ENCODE results near the gene CACNA1B. TPM values are rescaled to one million over a fixed set of nuclear protein-coding genes. Genes with fewer than 3 reads are reported as not detected.
"Not testable (repeated sequence)": the region's sequence is repeated elsewhere in the genome, so short reads cannot be mapped to it uniquely, and the experiment has no call there.

CACNA1B gene
- total RNA-seq, 1 experiment from 2014 or later = 0.03 TPM

DNA sequence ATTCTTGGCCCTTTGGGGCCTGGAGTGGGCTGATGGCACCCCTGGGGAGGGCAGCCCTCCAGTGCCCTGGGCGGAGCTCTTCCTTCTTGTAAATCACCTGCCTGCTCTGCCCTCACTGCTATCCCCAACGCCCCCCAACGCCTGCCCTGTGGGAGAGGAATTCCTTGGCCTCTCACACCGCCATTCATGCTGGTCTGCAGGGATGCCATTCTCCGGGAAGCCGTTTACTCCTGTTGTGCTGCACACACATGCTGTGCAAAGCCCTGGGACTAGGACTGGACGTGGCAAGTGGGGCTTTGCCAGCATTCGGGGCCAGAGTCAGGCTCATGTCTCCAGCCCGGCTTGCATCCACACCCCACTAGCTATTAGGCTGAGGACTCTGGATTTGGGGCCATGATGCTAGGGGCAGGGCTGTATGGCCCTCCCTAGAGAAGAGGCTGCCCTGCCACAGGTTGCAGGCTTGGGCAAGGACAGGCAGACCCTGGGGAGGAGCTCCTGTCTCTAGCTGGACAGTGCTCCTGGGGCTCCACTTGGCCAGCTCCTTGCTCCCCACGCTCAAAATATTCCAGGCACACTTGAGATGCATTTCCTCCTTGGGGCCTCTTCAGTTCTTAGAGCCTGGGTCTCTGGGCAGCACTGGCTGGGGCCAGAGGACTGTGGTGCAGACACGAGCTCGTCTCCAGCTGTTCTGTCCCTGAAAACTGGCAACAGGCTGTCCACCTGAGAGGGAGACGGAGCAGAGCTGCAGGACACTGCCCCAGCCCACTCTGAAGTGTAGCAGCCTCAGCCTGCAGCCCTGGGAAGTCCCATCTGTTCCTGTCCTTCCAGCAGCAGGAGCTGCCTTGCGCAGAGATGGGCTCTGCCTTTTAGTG lies 226.9 kb downstream of the CACNA1B start:
- H3K9me3 ChIP-seq (replicated peaks) = no peaks in the 10 kb centered on the region
- no peak overlapping the region for H3K27ac ChIP-seq
- H3K4me1 ChIP-seq (replicated peaks) = no peaks in the 10 kb centered on the region
- no peaks in the 10 kb centered on the region for H3K27me3 ChIP-seq (replicated peaks)
- H3K4me3 ChIP-seq = no peak overlapping the region
- no peak for DNase-seq (ENCODE audit: low read depth in 1 of 2, low spot score in 2 of 2)
- H3K36me3 ChIP-seq = no peaks in the 10 kb centered on the region

DNA sequence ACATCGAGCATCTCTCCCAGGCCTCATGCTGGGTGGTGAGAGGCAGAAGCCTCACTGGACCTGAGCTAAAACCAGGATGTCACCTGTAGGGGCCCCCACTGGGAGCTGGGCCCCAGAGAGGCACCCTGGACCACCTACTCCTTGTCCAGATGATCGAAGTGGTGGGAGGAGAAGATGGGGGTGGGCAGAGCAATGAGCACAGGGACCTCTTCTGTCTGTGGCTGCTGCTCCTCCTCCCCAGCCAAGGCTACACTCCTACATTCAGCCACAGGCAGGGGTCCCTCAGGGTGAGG lies 227.5 kb downstream of the CACNA1B start:
- Histone ChIP-seq H3K4me3 (no peak overlapping the region), H3K27ac (no peak overlapping the region), H3K4me1 (replicated peaks) (no peaks in the 10 kb centered on the region), H3K36me3 (no peaks in the 10 kb centered on the region), H3K9me3 (replicated peaks) (no peaks in the 10 kb centered on the region), H3K27me3 (replicated peaks) (no peaks in the 10 kb centered on the region)
- DNase-seq (ENCODE audit: low read depth in 1 of 2, low spot score in 2 of 2) = no peak

DNA sequence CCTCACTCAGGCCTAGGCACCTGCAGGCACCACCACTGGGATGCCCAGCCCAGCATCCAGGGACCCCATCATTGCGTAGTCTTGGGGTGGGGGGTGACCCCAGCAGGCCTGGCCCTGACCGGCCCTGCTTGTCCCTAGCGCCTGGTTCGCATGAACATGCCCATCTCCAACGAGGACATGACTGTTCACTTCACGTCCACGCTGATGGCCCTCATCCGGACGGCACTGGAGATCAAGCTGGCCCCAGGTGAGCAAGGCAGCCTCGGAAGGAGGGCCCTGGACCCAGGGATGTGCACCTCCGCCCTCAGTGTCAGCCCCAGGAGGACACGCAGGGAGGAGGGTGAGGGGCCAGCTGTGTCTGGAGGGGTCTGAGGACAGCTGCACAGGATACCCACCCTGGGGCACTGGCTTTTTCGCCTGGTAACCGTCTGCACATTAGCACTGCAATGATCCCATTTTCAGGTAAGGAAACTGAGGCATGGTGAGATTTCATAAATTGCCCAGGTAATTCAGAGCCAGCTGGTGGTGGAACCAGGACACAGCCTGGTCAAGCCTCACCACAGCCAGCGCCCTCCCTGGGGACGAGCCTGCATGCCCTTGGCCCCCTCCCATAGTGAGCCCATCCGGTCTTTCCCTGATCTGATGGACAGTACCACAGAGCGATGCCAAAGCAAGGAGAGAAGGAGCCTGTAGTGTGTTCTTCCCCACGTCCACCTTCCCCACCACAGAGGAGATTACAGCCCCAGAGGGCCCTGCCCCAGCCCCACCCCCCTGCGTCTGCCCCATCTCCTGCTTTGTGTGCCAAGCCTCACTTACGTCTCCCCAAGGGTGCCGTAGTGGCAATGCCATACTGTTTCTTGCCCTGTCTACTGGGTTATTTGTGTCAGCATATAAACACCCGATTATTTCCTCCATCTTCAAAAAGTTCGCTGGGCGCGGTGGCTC lies 228.3 kb downstream of the CACNA1B start:
- H3K9me3 ChIP-seq (replicated peaks) = no peaks in the 10 kb centered on the region

DNA sequence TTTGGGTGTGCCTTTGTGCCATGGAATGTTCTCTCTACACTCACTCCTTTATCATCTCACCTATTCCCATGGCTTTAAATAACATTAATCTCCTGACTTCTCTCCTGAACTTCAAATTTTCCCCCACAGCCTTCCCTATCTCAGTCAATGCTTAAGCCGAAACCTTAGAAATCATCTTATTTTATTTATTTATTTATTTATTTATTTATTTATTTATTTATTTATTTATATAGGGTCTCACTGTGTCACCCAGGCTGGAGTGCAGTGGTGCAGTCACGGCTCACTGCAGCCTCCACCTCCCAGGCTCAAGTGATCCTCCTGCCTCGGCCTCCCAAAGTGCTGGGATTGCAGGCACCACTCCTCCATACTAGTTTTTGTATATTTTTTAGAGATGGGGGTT lies 229.5 kb downstream of the CACNA1B start:
- H3K9me3 ChIP-seq (replicated peaks); H3K36me3 ChIP-seq; H3K4me1 ChIP-seq (replicated peaks); H3K4me3 ChIP-seq; DNase-seq (ENCODE audit: low read depth in 1 of 2, low spot score in 2 of 2); H3K27me3 ChIP-seq (replicated peaks); H3K27ac ChIP-seq: not testable (repeated sequence)

More for the DNA sequence above, 228.3 kb downstream of the CACNA1B start:
- no peaks in the 10 kb centered on the region for H3K4me1 ChIP-seq (replicated peaks)
- H3K27me3 ChIP-seq (replicated peaks) = no peaks in the 10 kb centered on the region
- no peak overlapping the region for H3K4me3 ChIP-seq
- no peak for DNase-seq (ENCODE audit: low read depth in 1 of 2, low spot score in 2 of 2)
- H3K36me3 ChIP-seq = no peaks in the 10 kb centered on the region
- no peak overlapping the region for H3K27ac ChIP-seq

DNA sequence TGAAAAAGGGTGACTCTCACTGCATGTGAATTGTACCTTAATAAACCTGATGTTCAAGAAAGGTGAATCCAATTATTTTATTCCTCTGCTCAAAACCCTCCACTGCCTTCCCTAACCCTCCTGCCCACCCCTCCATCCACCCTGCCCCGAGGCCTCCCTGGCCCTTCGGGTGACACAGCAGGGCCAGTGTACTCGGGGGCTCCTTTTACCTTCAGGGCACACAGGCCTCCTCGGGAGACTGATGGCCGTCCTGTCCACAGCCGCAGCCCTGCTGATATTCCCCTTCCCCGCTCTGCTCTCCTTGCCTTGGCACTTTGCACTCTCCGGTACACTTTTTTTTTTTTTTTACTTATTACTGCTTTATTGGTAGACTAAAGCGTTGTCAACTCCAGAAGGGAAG lies 234.0 kb downstream of the CACNA1B start:
- H3K27me3 ChIP-seq (replicated peaks) = no peaks in the 10 kb centered on the region
- DNase-seq (ENCODE audit: low read depth in 1 of 2, low spot score in 2 of 2) = no peak
- H3K9me3 ChIP-seq (replicated peaks) = no peaks in the 10 kb centered on the region
- H3K4me1 ChIP-seq (replicated peaks) = no peaks in the 10 kb centered on the region
- H3K4me3 ChIP-seq = no peak overlapping the region
- H3K36me3 ChIP-seq = no peaks in the 10 kb centered on the region
- no peak overlapping the region for H3K27ac ChIP-seq

DNA sequence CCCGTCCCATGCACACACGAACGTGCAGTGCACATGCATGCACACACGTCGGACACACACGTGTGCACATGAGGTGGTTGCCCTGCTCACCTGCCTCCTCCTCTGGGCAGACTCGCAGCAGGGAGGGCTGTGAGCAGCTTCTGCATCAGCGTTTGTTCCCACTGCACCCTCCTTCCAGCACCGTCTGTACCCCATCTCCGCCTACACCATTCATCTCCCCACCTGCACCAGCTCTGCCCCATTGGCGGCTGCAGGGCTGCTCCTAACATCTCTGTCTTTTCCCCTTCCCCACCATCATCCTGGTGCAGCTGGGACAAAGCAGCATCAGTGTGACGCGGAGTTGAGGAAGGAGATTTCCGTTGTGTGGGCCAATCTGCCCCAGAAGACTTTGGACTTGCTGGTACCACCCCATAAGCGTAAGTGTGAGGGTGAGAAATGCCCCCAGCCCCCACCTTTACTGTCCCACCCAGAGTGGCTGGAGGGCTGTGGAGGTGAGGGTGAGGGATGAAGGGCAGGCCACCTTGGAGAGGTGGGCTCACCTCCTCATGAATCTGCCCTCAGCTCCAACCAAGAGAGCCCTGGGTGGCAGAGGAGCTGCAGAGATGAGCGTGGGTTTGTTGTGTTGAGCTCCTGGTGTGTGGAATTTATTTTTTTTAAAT lies 234.6 kb downstream of the CACNA1B start:
- DNase-seq (ENCODE audit: low read depth in 1 of 2, low spot score in 2 of 2) = peak in 1 of 2 experiments; percentile 7
- no peaks in the 10 kb centered on the region for H3K4me1 ChIP-seq (replicated peaks)
- no peaks in the 10 kb centered on the region for H3K27me3 ChIP-seq (replicated peaks)
- no peak overlapping the region for H3K4me3 ChIP-seq
- H3K9me3 ChIP-seq (replicated peaks) = no peaks in the 10 kb centered on the region
- no peaks in the 10 kb centered on the region for H3K36me3 ChIP-seq
- H3K27ac ChIP-seq = no peak overlapping the region

DNA sequence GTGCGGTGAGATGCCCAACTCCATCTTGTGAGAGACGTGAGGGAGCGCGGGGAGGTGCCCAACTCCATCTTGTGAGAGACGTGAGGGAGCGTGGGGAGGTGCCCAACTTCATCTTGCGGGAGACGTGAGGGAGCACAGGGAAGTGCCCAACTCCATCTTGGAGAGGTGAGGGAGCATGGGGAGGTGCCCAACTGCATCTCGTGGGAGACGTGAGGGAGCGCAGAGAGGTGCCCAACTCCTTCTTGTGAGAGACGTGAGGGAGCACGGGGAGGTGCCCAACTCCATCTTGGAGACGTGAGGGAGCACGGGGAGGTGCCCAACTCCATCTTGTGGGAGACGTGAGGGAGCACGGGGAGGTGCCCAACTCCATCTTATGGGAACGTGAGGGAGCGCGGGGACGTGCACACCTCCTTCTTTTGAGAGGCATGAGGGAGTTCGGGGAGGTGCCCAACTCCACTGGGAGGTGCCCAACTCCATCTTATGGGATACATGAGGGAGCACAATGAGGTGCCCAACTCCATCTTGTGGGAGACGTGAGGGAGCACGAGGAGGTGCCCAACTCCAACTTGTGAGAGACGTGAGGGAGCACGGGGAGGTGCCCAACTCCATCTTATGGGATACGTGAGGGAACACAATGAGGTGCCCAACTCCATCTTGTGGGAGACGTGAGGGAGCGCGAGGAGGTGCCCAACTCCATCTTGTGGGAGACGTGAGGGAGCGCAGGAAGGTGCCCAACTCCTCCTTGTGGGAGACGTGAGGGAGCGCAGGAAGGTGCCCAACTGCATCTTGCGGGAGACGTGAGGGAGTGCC lies 235.4 kb downstream of the CACNA1B start:
- Histone ChIP-seq H3K4me3 (no peak overlapping the region), H3K27ac (no peak overlapping the region), H3K36me3 (no peaks in the 10 kb centered on the region), H3K27me3 (replicated peaks) (no peaks in the 10 kb centered on the region), H3K4me1 (replicated peaks) (no peaks in the 10 kb centered on the region), H3K9me3 (replicated peaks) (no peaks in the 10 kb centered on the region)
- peak in 1 of 2 experiments; percentile 33 for DNase-seq (ENCODE audit: low read depth in 1 of 2, low spot score in 2 of 2)

DNA sequence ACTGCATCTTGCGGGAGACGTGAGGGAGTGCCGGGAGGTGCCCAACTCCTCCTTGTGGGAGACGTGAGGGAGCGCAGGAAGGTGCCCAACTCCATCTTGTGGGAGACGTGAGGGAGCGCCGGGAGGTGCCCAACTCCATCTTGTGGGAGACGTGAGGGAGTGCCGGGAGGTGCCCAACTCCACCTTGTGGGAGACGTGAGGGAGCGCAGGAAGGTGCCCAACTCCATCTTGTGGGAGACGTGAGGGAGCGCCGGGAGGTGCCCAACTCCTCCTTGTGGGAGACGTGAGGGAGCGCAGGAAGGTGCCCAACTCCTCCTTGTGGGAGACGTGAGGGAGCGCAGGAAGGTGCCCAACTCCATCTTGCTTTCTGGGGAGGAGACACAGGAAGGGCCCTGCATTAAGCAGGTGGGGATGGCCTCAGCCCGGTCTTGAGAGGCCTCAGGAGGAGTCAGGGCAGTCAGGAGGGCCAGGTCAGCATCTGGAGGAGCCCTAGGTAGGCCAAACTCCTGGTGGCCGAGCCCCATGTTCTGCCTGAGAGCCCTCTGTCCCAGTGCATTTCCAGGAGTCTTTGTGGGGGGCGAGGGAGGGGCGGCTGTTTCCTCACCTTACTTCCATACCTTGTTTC lies 236.2 kb downstream of the CACNA1B start:
- not testable (repeated sequence) for H3K36me3 ChIP-seq; H3K4me3 ChIP-seq; H3K4me1 ChIP-seq (replicated peaks); H3K9me3 ChIP-seq (replicated peaks); H3K27ac ChIP-seq; H3K27me3 ChIP-seq (replicated peaks)
- peak in 1 of 2 experiments; percentile 16 for DNase-seq (ENCODE audit: low read depth in 1 of 2, low spot score in 2 of 2)

DNA sequence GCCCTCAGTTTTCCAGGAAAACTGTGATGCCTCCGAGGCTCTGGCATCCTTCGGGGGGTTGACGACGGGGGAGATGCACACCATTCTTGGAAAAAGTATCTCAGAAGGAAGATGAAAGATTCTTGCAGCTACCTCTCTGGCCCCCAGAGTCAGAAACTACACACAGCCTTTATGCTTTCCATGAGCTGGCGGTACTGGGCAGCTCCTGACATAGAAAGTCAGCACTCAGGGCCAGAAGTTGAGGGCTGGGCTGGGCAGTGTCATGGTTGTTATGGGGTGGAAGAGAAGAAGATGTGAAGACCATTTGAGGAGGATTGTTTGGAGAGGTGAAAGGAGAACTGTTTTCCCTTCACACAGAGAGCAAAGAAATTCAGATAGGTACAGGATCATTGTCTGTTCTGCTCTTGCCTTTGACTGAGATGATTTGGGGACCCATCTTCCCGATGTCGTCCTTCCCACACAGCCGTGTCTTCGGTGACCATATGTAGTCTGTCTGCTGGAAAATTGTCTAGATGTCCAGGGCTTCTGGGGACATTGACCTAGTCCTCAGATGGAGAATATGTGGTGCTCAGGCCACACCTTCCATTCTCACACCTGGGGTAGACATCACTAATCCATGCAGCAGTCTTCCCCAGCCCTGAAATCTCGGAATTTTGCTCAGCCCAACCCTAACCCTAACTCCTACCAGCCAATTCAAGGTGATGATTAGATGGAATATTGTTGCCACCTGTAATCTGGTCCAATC lies 237.1 kb downstream of the CACNA1B start:
- no peaks in the 10 kb centered on the region for H3K27me3 ChIP-seq (replicated peaks)
- no peaks in the 10 kb centered on the region for H3K9me3 ChIP-seq (replicated peaks)
- H3K27ac ChIP-seq = no peak overlapping the region
- peak in 1 of 2 experiments; percentile 19 for DNase-seq (ENCODE audit: low read depth in 1 of 2, low spot score in 2 of 2)
- H3K4me3 ChIP-seq = no peak overlapping the region
- no peaks in the 10 kb centered on the region for H3K4me1 ChIP-seq (replicated peaks)
- no peaks in the 10 kb centered on the region for H3K36me3 ChIP-seq

DNA sequence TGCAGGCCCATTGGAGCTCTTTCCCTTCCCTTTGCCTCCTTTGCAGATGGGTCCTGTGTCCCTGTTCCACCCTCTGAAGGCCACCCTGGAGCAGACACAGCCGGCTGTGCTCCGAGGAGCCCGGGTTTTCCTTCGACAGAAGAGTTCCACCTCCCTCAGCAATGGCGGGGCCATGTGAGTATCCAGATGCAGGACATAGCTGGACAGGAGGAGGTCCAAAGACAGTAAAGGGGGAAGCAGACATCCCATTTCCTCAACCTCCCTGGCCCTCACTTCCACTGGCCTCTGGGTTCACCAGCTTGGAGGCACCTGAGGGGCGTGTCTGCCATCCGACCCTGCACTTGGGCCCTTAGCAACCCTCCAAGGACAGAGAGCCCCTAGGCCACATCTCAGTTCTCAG lies 237.9 kb downstream of the CACNA1B start:
- Histone ChIP-seq H3K27me3 (replicated peaks) (no peaks in the 10 kb centered on the region), H3K4me1 (replicated peaks) (no peaks in the 10 kb centered on the region), H3K4me3 (no peak overlapping the region), H3K9me3 (replicated peaks) (no peaks in the 10 kb centered on the region), H3K36me3 (no peaks in the 10 kb centered on the region), H3K27ac (no peak overlapping the region)
- DNase-seq (ENCODE audit: low read depth in 1 of 2, low spot score in 2 of 2) = peak in 1 of 2 experiments; percentile 25

DNA sequence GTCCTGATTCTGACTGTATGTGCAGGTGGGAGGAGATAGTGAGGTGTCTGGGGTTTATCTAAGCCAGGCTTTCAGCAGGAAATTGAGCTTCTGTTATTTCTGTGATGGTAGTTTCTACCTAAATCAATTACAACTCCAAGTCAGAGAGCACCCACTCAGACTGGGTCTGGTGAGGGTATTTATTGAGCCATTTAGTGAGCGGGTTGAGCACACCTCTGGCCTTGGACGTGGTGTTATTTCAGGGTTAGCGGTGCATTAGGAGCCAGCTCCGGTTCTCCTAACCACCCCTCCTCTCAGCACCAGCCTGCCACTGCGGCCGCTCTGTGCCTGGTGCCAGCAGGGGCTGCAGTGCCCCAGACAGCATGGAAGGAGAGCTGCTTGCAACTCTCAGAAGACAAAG lies 238.9 kb downstream of the CACNA1B start:
- Histone ChIP-seq H3K9me3 (replicated peaks) (no peaks in the 10 kb centered on the region), H3K4me1 (replicated peaks) (no peaks in the 10 kb centered on the region), H3K27me3 (replicated peaks) (no peaks in the 10 kb centered on the region)

DNA sequence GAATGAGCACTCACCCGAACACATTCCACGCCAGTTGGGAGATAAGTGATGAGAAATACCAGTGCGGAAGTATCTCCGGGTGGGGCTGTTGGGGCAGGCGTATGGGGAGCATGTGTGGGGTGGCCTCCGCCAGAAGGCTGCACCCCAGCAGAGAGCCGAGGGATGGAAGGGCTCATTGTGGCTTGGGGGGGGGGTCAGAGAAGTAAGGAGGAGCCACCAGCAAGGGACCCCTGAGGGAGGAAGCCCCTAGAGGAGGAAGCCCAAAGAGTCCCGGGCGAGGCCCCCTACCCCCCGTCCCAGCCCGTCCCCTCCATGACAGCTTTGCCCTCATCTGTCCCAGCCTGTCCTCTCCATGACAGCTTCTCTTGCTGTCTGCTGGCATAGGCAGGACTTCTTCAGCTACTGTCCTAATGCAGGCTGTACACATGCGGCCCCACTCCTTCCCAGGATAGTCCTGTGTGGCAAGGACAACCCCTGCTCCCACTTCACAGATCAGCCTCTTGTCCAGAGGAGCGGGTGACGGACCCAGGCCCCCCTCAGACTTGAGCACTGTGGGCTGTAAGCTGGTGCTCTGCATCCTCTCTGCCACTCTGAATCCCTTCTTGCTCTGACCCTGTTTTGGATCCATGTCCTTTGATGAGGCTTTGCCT lies 239.6 kb downstream of the CACNA1B start:
- no peak for DNase-seq (ENCODE audit: low read depth in 1 of 2, low spot score in 2 of 2)
- Histone ChIP-seq H3K36me3 (no peaks in the 10 kb centered on the region), H3K9me3 (replicated peaks) (no peaks in the 10 kb centered on the region), H3K4me3 (no peak overlapping the region), H3K4me1 (replicated peaks) (no peaks in the 10 kb centered on the region), H3K27me3 (replicated peaks) (no peaks in the 10 kb centered on the region), H3K27ac (no peak overlapping the region)

More for the DNA sequence above, 238.9 kb downstream of the CACNA1B start:
- Histone ChIP-seq H3K36me3 (no peaks in the 10 kb centered on the region), H3K4me3 (no peak overlapping the region), H3K27ac (no peak overlapping the region)
- no peak for DNase-seq (ENCODE audit: low read depth in 1 of 2, low spot score in 2 of 2)

All from SJSA1 (cell line).